Thymus (tissue), 11 donors: ENCODE data around the gene MRPL14. TPM values are rescaled to one million over a fixed set of nuclear protein-coding genes. Genes with fewer than 3 reads are reported as not detected.
A peak's percentile ranks its signal among the peaks of the same experiment; 100 is the strongest.

Experiments used
- DNase-seq, 9 donors: peaks; one replicate each; pipeline ENCODE4 v3.0.0-alpha.2; 2013; ENCODE audit warnings: low spot score in 9 of 9, low read depth in 6 of 9, missing footprints in 1 of 9
- H3K27ac ChIP-seq, 2 donors: one replicate each; pipeline ENCODE4 v1.5.1; 2013; ENCODE audit warnings: control low read depth in 1 of 2, low read depth in 1 of 2, low read length in 1 of 2, mild to moderate bottlenecking in 1 of 2, moderate library complexity in 1 of 2
- H3K27me3 ChIP-seq, 2 donors: one replicate each; pipeline ENCODE4 v1.5.1; 2013; ENCODE audit warnings: low read length in 1 of 2; ENCODE audit not compliant: control insufficient read depth in 2 of 2, insufficient read depth in 1 of 2
- H3K36me3 ChIP-seq, 2 donors: one replicate each; pipeline ENCODE4 v1.5.1; 2013; ENCODE audit warnings: low read length in 1 of 2, mild to moderate bottlenecking in 1 of 2, moderate library complexity in 1 of 2; ENCODE audit not compliant: control insufficient read depth in 2 of 2, insufficient read depth in 2 of 2
- H3K4me1 ChIP-seq, 2 donors: one replicate each; pipeline ENCODE4 v1.5.1; 2013; ENCODE audit warnings: low read length in 2 of 2; ENCODE audit not compliant: control insufficient read depth in 2 of 2, insufficient read depth in 2 of 2
- H3K4me3 ChIP-seq, 2 donors: one replicate each; pipeline ENCODE4 v1.5.1; 2013; ENCODE audit warnings: low read length in 2 of 2, control low read depth in 1 of 2, mild to moderate bottlenecking in 1 of 2
- H3K9me3 ChIP-seq, 2 donors: one replicate each; pipeline ENCODE4 v1.5.1; 2013; ENCODE audit warnings: low read length in 1 of 2, mild to moderate bottlenecking in 1 of 2; ENCODE audit not compliant: control insufficient read depth in 2 of 2, insufficient read depth in 1 of 2
- WGBS: extraction: QIAGEN DNeasy Blood & Tissue Kit; methylation state at CpG from one replicate; pipeline ENCODE4 v1.1.7; 2013; 5-methylcytosine and 5-hydroxymethylcytosine counted together
- polyA plus RNA-seq: library from polyadenylated mRNA; stranded (reverse); fragments of 200-250 nt; gene quantifications from one replicate; pipeline ENCODE4 v1.2.3, GENCODE V29; 2013
- total RNA-seq: library from RNA; stranded (reverse); fragments of 120-200 nt; gene quantifications from one replicate; pipeline ENCODE4 v1.2.4, GENCODE V29; 2013
- donor health status: healthy.

The MRPL14 gene
- total and polyA plus RNA-seq, 2 donors, result 48.4 to 81.5 TPM

- 82% methylated on average over 8 of the region's 8 CpGs for WGBS
- no peaks in the 10 kb centered on the region for H3K9me3 ChIP-seq
- peaks cover under 1 to 3% of the 10 kb centered on the region in 2 donors for H3K27me3 ChIP-seq
- no peak overlapping the region for H3K4me3 ChIP-seq
- no peak for DNase-seq
- no peak overlapping the region for H3K27ac ChIP-seq
- H3K4me1 ChIP-seq, result peaks cover 0 to 12% of the 10 kb centered on the region in 2 donors
- H3K36me3 ChIP-seq, result no peaks in the 10 kb centered on the region
Measured at GRCh38 chr6:44082872-44083321, 44.4 kb downstream of the MRPL14 start.

DNA sequence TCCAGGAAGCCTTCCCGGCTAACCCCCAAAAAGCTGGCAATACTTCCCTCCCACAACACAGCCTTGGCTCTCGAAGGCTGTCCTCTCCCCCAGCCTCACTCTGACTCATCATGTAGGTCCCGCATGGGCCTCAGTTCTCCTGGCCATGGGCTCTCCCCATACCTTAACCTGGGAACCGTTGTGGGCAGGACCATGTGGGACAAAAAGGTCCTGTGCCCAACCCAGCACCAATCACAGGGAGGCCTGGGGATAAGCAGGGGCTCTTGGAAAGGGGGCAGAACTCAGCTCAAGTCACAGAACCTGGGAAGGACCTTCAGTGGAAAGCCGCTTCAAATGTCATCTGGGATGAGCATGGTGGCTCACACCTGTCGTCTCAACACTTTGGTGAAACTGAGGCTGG is 45.5 kb downstream of the MRPL14 start:
- peaks cover 0 to 12% of the 10 kb centered on the region in 2 donors for H3K4me1 ChIP-seq
- H3K4me3 ChIP-seq, result no peak overlapping the region
- H3K27ac ChIP-seq, result no peak overlapping the region
- no peaks in the 10 kb centered on the region for H3K9me3 ChIP-seq
- H3K36me3 ChIP-seq, result no peaks in the 10 kb centered on the region
- peaks cover 11 to 13% of the 10 kb centered on the region in 2 donors for H3K27me3 ChIP-seq
- 97% methylated on average over 6 of the region's 6 CpGs for WGBS
- no peak for DNase-seq

GRCh38 chr6:44080561-44081521 is 46.4 kb downstream of the MRPL14 start:
- no peak overlapping the region for H3K27ac ChIP-seq
- 87% methylated on average over 11 of the region's 11 CpGs for WGBS
- no peaks in the 10 kb centered on the region for H3K36me3 ChIP-seq
- H3K4me1 ChIP-seq, result peaks cover 0 to 17% of the 10 kb centered on the region in 2 donors
- no peak for DNase-seq
- H3K27me3 ChIP-seq, result peaks cover 17 to 21% of the 10 kb centered on the region in 2 donors
- no peak overlapping the region for H3K4me3 ChIP-seq
- no peaks in the 10 kb centered on the region for H3K9me3 ChIP-seq

DNA sequence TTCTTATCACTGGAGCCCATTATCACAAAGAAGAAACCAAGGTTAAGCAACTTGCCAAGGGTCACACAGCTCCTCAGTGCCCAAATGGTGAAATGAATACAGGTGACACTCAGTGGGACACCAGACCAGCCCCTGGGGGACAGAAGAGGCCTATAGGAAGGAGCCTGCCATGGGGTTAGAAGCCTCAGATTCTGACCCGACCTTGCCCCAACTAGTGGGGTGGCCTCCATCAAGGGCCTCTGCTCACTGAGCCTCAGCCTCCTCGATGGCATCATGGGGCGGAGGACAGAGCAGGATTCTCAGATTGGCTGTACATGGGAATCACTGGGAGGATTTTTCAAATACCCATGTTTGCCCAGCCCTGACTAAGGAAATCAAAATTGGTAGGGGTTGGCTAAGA is 47.6 kb downstream of the MRPL14 start:
- DNase-seq, result no peak
- peaks cover 0 to 26% of the 10 kb centered on the region in 2 donors for H3K4me1 ChIP-seq
- H3K4me3 ChIP-seq, result no peak overlapping the region
- WGBS, result over 99% methylated on average over 3 of the region's 3 CpGs
- no peaks in the 10 kb centered on the region for H3K9me3 ChIP-seq
- peaks cover 19 to 30% of the 10 kb centered on the region in 2 donors for H3K27me3 ChIP-seq
- H3K36me3 ChIP-seq, result no peaks in the 10 kb centered on the region
- no peak overlapping the region for H3K27ac ChIP-seq

- H3K36me3 ChIP-seq, result no peaks in the 10 kb centered on the region
- DNase-seq, result peak; percentile 47 to 89 (median 75)
- H3K4me3 ChIP-seq, result no peak overlapping the region
- H3K9me3 ChIP-seq, result peaks cover 0 to 4% of the 10 kb centered on the region in 2 donors
- peaks cover 3 to 33% of the 10 kb centered on the region in 2 donors for H3K4me1 ChIP-seq
- peaks cover 19 to 30% of the 10 kb centered on the region in 2 donors for H3K27me3 ChIP-seq
- 40% methylated on average over 8 of the region's 8 CpGs for WGBS
- H3K27ac ChIP-seq, result no peak overlapping the region
Measured at GRCh38 chr6:44078827-44079671, 48.2 kb downstream of the MRPL14 start.

DNA sequence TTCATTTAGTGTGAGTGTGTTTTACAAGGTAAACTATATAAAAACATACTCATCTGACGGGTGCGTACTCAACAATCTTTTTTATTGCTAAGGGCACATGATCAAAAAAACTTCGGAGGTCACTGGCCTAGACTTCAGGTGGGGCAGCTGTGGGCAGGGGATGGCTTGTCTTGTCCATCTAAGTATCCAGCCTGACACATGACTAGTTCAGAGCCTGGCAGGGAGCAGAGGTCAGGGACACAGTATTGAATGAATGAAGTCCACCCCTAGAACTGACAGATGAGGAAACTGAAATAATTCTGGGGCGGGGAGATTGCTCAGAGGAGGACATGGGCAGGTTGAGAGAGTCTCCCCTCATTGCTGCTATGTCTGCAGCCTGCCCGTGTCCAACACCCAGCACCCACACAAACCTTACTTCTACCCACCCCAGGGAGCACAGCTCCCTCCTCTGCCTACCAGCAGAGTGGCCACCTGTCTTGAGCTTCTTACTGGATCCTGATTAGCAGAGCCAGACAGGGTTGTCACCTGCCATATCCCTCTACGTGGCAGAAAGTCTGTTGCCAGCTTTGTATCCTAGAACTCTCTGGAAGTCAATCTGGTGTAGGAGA is 48.9 kb downstream of the MRPL14 start:
- peaks cover 19 to 33% of the 10 kb centered on the region in 2 donors for H3K27me3 ChIP-seq
- H3K27ac ChIP-seq, result no peak overlapping the region
- no peak overlapping the region for H3K4me3 ChIP-seq
- H3K9me3 ChIP-seq, result peaks cover 0 to 7% of the 10 kb centered on the region in 2 donors
- peaks cover 7 to 39% of the 10 kb centered on the region in 2 donors for H3K4me1 ChIP-seq
- 98% methylated on average over 6 of the region's 6 CpGs for WGBS
- no peaks in the 10 kb centered on the region for H3K36me3 ChIP-seq
- no peak for DNase-seq

- WGBS, result 95% methylated on average over 8 of the region's 8 CpGs
- Histone ChIP-seq H3K27me3 (peaks cover 19 to 33% of the 10 kb centered on the region in 2 donors), H3K36me3 (no peaks in the 10 kb centered on the region), H3K27ac (no peak overlapping the region), H3K4me3 (no peak overlapping the region), H3K4me1 (peaks cover 12 to 46% of the 10 kb centered on the region in 2 donors), H3K9me3 (peaks cover 0 to 7% of the 10 kb centered on the region in 2 donors)
- DNase-seq, result no peak
Measured at GRCh38 chr6:44077214-44077946, 49.9 kb downstream of the MRPL14 start.
